ENCODE measurements around the gene MYBBP1A.

The MYBBP1A gene

DNA sequence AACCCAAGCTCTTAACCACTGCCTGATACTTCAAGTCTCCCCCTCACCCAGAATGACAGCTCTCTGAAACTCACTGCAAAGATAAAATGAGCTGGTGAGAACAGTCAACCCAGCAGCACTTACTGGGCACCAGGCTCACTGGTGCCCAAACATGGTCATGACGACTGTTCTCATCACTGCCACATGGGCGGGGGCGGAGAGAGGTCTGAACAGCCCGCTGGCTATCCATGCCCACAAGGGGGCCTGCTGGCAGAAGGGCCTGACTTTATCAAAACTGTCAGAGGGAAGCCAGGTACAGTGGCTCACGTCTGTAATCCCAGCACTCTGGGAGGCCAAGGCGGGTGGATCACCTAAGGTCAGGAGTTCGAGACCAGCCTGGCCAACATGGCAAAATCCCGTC, 4.0 kb downstream of the MYBBP1A start:
- DNase-seq (ENCODE audit: low read depth in 3 of 3, low spot score in 1 of 3), result no peak

DNA sequence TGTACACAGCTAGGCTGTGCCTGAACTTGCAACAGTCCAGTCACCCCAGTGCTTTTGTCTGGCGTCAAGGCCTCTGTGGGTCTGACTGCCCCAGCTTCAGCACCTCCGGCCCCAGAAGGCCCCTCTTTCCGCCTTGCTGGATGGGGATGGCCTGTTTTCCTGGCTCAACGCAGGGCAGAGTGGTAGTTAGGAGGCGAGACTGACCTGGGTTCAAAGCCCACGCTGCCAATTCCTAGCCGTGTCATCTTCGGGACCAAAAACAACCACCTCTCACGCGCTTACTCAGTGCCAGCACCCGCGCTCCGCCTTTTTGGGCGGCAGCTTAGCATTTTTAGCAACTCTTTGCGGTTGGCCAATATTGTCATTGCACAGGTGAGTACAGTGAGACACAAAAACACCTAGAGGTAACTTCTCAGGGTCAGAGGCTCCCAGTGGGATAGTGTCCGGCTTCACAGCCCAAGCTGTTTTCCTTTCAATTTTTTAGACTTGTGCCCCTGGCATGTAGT, 4.6 kb downstream of the MYBBP1A start:
- DNase-seq (ENCODE audit: low read depth in 3 of 3, low spot score in 1 of 3), result no peak

DNA sequence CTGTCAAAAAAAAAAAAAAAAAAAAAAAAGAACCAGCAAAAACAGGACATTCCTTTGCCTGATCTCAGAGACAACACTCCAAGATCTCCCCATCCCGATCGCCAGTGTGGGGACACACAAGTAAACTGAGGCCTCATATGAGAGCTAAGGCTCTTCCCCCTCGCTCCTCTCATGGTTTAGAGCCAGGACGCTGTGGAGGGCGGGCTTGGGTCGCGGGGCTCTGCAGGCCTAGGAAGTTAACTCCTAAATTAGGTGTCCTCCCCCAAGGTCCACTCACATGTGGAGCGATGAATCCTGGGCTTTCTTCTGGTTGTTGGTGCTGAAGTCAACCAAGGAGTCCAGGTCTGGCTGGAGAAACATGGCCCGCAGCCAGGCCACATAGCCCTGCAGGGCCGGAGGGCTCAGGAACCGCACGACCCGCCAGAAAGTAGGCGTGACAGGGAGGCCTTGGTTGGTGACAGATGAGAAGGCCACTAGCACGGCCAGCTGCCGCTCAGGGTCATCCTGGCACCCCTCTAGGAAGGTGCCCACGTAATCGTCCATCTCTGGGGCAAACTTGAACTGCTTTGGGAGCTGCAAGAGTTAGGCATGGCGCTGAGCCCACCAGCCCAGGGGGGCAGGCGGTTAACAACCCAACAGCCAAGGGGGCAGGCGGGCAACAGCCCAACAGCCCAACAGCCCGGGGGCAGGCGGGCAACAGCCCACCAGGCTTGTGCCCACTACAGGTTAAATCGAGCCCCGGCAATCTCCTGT, 5.2 kb downstream of the MYBBP1A start:
- no peak for DNase-seq (ENCODE audit: low read depth in 3 of 3, low spot score in 1 of 3)

DNA sequence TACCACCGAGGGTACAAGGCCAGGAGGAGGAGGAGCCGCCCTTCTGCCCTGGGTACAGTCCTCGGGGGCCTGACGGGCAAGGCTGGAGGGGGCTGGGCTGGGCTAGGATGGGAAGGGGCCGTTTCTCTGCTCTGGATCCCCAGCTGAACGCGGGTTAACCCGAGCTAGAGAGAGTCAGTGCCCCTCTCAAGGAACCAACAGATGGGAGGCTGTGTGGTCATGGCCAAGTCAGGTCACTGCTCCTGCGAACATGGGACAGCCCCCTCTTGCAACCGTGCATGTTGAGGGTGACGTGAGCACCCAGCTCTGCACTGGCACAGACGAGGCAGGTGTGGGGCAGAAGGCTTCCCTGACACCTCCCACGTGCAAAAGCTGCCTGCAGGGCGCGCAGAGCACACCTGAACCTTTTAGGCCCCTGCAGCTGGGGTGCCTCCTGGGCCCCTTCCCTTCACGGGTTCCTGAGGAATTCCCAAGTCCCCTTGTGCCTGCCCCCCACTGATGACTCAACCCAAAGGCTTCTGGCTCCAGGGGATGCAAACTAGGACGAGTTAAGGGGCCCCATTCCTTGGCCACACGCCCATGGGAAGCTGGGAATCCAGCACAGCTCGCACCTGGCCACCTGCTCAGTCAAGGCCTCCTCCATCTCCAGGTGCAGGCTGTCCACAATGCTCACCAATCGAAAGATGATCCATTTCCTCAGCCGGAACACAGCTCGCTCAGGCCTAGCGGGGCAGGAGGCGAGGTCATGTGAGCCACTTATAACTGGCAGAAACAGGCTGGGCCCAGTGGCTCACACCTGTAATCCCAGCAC, 6.3 kb downstream of the MYBBP1A start:
- no peak for DNase-seq (ENCODE audit: low read depth in 3 of 3, low spot score in 1 of 3)

DNA sequence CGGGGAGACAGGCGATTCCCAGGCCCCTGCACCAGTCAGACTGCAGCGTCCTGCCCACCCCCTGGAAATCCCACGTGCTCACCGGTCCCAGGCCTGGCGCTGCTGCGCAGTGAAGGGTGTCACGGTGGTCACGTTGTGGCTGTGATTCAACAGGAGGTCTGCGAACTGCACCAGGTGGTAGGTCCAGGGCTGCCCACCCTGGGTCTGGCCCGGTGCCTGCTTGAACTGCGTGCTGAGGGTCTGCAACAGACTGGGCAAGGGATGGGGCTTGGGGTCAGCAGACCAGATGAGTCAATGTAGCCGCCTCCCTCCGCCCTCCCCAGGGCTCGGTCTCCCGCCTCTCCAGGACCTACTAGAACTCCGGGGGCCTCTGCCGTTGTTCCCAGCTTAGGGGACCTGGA, 7.1 kb downstream of the MYBBP1A start:
- no peak for DNase-seq (ENCODE audit: low read depth in 3 of 3, low spot score in 1 of 3)

DNA sequence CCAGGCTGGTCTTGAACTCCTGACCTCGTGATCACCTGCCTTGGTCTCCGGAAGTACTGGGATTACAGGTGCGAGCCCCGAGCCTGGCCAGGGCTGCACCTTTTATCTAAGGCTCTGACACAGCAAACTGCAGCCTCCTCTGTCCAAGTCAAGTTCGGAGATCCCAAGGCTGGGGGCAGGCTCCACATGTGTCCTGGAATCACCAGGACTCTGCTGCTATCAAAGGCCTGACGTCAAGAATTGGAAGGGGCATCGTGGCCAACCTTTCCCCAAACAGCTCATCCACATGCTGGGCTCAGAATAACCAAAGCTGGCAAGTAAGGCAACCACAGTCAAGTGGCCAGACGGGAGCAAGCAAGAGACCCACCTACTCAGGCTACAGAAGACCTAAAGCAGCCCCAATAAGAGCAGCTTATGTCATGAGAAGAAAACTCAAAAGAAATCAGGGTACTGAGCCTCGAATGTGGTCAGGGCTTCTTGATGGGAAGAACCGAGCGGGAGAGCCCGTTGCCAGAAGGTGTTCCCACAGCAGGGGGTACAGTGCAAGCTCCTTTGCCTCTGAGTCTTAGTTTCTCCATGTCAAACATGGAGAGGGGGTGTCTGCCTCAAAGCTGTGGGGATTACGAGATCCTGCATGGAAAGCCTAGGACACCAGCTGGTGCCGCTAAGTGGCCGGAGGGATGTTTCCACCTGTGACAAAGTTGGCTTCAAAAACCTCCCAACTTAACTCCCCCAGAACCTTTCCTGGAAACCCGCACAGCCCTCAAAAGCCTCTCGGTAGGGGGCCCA, 7.9 kb downstream of the MYBBP1A start:
- DNase-seq (ENCODE audit: low read depth in 3 of 3, low spot score in 1 of 3), result no peak

DNA sequence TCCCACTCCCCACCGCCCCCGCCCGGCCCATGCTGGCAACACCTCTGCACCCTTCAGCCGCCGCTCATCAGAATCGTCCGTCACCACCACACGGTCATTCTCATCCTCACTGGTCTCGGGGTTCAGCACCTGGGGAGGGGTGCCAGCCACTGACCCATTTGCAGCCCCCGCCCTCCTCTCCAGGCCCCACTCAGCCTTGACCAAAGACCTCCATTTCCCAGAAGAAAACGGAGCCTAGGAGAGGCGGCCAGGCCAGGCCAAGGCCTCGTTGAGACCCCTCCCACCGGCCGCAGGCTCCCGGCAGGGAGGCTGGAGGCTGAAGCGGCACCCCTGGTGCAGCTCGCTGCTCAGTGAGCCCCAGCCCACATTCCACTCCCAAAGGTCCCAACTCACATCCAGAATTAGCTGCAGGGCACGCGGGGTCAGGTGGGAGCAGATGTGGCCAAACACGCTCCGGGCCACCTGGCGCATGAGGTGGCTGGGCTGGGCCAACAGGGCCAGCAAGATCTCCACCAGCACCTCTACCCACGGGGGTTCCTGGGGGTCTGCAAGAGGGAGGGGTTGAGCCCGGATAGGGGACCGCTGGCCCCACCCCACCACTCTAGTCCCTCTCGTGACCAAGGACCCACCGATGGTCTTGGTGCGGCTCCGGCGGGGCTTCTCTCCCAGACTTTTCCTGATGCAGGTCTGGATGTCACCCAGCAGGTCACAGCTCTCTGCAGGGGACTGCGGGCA, 9.8 kb downstream of the MYBBP1A start:
- DNase-seq (ENCODE audit: low read depth in 3 of 3, low spot score in 1 of 3), result no peak

DNA sequence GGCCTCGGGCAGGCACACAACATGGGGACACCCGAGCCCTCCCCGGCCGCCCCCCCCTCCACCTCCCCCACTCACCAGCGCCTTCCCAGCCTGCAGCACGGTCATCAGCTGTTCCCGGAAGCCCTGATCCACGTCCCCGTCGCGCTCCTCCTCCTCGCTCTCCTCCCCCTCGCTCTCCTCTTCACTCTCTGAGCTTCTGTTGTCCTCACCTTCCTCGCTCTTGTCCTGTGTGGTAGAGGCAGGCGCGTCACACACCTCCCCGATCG, 10.3 kb downstream of the MYBBP1A start:
- DNase-seq (ENCODE audit: low read depth in 3 of 3, low spot score in 1 of 3), result no peak

DNA sequence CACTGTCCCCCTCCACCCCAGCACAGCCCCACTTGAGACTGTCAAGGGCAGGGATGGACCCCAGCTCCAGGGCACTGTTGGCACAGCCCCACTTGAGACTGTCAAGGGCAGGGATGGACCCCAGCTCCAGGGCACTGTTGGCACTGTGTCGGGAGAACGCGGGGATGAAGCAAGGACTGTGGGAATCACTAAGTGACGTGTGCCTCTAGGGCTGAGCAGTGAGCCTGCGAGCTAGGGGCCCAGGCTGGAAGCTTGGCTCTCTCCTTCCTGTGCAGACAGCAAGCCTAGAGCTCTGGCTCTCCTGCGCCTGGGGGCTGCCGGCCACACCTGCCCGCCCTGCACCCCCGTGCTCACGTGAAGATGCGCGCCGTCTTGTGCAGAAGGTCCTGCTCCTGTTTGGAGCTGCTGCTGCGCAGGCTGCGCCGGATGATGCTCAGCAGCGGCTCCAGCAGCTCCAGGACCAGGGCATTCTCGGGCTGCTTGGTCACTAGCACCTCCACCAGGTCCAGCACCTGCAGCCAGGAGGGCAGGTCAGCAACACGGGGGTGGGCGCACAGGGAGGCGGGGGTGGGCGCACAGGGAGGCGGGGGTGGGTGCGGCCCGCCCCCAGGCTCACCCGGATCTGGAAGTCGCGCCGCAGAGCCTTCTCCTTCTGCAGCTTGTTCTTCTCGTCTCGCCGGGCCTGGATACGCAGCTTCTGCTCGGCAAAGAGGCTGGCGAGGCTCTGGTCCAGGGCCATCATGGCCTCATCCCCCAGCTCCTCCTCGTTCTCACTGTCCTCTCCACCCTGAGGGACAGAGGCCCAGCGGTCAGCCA, 10.8 kb downstream of the MYBBP1A start:
- no peak for DNase-seq (ENCODE audit: low read depth in 3 of 3, low spot score in 1 of 3)

DNA sequence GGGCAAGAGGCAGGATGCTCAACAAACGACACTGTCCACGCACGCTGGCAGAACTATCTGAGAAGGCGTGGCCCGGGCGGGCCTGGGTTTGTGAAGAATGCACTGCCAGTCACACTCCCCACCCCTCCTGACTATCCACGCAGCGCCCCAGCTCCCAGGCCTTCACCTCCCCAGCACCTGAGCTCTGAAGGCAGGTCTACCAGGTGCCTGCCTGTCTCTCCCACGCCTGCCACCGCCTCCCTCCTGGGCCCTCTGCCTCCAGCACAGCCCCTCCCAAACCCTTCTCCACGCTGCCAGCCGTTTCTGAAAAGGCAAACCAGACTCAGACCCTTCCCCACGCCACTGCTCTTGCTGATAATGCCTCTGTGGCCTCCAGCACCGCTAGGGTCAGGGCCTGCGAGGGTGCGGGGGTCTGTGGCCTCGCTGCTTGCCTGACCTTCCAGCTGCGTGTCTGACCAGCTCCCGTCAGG, 11.6 kb downstream of the MYBBP1A start:
- no peak for DNase-seq (ENCODE audit: low read depth in 3 of 3, low spot score in 1 of 3)

DNA sequence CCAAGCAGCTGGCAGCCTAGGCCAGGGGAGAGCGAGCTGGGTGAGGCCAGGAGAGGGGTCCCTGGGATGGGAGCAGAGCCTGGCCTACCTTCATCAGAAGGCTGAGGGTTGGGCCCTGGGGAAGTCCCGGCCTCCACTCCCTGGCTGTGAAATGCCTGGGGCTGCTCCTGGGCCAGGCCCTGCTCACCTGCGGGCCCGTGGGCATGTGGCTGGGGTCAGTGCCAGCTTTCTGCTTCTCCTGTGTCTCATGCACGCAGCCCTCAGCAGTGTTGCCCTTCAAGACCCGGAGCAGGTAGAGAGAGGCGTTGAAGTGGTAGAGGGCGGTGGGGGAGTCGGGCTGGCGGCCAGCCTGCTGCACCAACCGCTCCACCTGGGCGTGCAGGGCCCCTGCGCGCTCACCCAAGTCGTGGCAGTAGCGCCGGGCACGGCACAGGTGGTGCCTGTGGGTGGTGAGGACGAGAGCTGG, 12.4 kb downstream of the MYBBP1A start:
- DNase-seq (ENCODE audit: low read depth in 3 of 3, low spot score in 1 of 3), result no peak

DNA sequence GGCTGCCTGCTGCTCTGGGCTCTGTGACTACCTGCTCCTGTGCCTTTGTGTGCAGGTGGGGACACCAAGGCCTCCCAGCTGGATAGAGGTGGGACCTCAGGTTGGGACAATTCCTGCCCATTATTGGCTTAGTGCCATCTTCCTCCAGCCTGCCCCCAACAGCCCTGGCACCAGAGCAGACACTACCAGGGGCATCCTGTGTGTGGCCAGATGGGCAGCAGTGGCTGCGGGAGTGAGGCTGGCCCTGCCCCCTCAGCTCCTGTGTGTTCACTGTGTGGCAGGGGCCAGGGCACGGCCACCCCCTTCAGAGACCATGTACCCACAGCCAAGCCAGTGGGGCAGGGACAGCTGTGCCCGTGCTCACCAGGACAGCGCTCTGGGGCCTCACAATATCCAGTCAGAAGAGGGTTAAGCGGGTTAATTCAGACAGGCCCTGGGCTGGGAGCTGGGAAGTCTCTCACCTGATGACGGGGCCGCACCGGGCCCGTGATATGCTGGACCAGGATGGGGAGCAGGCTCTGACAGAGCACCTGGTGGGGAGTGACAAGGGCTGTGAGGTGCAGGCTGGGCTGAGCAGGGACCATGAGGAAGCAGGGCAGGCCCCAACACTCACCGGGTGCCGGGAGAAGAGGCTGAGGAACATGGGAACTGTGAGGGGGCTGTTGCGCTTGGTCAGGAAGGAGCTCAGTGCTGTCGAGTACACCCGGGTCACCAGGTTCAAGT, 13.0 kb downstream of the MYBBP1A start:
- DNase-seq (ENCODE audit: low read depth in 3 of 3, low spot score in 1 of 3), result no peak

DNA sequence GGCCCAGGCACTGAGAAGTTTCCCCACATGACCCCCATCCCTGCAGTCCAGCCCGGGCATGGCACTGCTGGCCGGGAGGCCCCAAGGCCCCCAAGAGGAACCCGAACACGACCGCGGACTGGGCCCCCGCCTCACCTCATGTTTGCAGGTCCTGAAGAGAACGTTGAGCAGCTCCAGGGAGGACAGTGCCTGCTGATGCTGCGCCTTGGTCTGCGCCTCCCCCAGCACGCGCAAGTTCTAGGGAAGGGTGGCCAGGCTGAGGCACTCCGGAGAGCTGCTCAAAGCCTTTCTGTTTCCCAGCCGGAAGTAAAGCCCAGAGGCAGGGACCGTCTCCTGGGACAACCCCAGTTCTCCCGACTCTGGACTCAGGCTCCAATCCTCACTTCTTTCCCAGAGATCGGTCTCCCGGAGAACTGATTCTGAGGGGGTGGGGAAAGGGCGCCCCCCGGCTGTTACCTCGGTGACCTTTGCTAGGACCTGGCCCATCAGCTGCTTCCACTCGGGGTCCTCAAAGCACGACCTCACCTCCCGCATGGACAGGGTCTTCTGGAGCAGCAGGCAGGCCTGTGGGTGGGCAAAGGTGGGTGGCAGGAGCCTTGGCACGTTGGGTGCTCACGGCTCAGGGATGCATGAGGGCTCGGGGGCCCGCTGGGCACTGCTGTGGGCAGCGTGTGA, 13.7 kb downstream of the MYBBP1A start:
- DNase-seq (ENCODE audit: low read depth in 3 of 3, low spot score in 1 of 3), result no peak

DNA sequence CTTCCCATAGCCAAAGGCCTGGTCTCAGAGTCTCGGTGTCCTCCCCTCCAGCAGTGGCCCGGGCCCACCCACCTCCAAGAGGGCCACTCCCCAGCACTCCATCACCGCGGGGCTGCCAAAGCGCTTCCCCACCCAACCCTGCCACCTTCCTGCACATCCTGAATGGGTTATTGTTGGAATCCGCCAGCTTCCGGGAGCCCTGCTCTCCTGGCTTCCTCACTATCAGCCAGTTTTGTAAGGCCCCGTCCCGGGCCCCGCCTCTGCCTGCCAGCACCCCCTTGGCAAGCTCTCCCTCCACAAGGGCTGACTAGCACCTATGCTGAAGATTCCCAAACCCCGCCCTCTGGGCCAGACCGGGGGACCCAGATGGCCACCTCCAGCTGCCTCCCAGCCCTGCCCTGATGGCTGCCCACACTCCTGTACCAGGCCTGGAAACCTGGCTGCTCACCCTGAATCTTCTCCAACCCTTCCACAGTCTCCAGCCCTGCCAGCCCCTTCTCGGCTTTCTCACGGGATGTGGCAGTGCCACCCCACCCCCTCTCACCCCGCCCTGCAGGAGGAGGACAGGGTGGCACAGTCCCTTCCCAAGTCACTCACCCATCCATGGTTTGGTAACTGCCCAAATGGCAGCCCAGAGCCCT, 14.4 kb downstream of the MYBBP1A start:
- no peak for DNase-seq (ENCODE audit: low read depth in 3 of 3, low spot score in 1 of 3)

DNA sequence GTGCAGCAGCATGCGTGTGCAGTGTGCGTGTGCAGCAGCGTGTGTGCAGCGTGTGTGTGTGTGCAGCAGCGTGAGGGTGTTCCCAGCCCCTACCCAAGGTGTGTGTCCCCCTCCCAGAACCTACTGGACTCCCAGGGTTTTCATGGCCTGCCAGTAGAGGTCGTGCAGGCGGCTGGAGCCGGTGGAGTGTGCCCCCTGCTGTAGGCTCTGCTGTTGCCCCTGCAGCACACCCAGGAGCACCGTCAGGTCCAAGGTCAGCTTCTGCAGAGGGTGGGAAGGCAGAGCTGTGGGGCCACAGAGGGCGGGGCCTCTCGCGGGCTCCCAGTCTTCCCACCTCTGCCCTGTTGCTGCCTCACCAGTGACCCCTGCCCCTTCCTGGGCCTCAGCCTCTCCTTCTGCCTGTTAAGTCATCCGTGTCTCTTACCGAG, 14.9 kb downstream of the MYBBP1A start:
- DNase-seq (ENCODE audit: low read depth in 3 of 3, low spot score in 1 of 3), result no peak

DNA sequence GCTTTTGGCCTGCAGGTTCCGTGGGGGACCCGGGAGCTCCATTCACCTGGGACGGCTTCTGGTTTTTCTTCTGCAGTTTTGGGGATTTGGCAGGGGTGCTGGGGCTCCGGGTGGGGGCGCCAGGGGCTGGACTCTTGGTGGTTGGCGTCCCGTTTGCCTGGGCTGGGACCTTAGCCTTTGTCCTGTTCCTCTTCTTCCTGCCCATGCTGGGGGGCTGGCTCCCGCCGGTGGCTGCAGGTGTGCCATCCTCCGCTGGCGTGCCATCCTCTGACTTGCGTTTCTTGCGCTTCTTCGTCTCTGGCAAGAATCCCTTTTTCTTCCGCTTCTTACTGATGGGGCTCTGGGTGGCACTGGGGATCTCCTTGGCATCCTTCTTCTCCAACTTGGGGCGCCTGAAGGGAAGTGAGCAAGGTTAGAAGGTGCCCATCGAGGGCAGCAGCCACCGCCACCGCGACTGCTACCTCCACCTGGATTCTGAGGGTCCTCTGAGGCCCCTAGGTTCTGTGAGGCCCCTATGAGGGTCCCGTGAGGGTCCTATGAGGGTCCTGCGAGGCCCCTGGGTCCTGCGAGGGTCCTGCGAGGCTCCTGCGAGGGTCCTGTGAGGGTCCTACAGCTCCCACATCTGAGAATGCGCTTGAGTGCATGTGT, 15.5 kb downstream of the MYBBP1A start:
- no peak for DNase-seq (ENCODE audit: low read depth in 3 of 3, low spot score in 1 of 3)

DNA sequence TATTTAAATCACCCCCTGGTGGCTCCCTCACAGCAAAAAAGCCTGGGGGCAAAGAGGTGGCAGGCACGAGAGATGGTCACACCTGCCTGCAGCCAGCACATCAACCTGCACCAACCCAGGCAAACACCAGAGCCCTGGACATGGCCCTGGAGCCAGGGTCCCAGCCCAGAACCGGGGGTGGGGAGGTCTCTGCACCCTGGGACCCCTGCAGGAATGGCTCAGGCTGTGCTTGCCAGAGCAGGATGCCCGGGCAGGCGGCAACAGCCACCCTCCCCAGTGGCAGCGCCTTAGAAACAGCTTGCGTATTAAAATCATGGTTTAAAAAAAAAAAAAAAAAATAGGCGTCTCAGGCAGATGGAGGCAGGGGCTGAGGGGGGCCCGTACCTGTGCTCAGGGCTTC, 16.2 kb downstream of the MYBBP1A start:
- DNase-seq (ENCODE audit: low read depth in 3 of 3, low spot score in 1 of 3), result no peak

Data from stimulated activated CD4-positive, alpha-beta T cell treated with anti-CD3 and anti-CD28 coated beads, TNF-alpha, amount 100 ng/mL, for 1 hour (primary cell).